Stimulated activated CD4-positive, alpha-beta T cell treated with anti-CD3 and anti-CD28 coated beads, Interleukin-1b, Interleukin-23, amount 100 ng/mL, for 1 hour (primary cell): ENCODE results near the gene EHMT1.

Experiments
- DNase-seq, 2 donors: peaks; one replicate each; pipeline ENCODE4 v3.0.0-alpha.2; 2020; ENCODE audit warnings: low read depth in 2 of 2

Gene EHMT1

GRCh38 chr9:137739371-137740309 lies 120.8 kb downstream of the EHMT1 start:
- no peak for DNase-seq

DNA sequence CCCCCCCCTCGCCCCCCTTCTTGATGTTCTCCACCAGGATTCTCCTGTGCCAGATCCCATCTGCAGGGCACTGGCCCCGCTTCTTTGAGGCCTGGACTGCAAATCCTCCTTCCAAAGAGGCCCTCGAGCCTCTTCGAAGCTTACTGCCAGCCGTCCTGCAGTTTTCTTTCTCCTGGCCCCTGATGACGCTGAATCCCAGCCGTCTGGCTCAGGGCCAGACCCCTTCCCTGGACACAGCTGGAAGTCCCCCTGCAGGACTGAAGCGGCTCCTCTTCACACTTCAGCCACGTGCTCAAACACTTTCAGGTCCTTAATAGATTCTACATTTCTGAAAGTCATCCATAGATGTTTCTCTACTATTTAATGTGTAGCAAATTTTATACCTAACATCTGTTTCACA lies 121.5 kb downstream of the EHMT1 start:
- DNase-seq = no peak

DNA sequence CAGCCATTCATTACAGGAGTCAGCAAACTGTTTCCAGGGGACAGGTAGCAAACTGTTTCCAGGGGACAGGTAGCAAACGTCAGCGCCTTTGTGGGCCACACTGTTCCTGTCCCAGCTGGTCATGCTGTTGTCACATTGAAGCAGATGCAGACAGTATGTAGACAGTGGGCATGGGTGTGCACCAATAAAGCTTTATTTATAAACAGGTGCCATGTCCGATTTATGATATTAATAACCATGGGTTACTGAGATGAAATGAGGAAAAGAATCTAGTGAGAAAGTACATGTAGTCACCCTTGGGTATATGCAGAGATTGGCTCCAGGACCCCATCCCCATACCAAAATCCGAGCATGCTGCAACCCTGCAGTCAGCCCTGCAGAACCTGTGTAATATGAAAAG lies 122.5 kb downstream of the EHMT1 start:
- DNase-seq = no peak

DNA sequence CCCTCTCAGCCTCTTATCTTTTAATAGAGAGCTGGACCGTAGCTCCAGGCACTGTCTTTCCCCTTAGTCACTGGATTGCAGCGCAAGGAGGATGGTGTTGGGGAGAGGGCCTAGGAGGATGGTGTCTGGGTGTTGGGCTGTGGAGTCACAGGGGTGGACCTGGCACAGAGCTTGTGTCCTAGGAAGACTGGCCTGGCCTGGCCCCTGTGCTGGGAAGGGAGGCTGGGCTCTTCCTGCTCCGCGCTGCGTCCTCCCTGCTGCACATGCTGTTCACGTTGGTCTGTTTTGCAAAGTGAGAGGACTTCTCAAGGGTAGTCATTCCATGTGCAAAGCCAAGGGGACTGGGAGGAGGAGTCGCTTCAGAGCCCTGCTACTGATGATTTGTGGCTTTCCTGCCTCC lies 123.9 kb downstream of the EHMT1 start:
- DNase-seq = no peak

DNA sequence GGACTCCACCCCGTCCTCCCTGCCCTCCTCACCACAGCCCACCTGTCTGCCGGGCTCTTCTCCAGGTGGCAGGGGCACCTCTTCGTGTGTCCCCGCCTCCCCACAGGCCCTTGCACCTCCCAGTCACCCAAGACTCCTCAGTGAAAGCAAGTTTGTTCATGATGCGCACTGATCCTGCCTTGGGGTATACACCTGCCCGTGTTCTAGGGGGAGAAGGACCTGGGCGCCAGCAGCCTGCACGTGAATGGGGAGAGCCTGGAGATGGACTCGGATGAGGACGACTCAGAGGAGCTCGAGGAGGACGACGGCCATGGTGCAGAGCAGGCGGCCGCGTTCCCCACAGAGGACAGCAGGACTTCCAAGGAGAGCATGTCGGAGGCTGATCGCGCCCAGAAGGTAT lies 124.9 kb downstream of the EHMT1 start:
- no peak for DNase-seq

GRCh38 chr9:137744632-137745183 lies 125.9 kb downstream of the EHMT1 start:
- DNase-seq = no peak

DNA sequence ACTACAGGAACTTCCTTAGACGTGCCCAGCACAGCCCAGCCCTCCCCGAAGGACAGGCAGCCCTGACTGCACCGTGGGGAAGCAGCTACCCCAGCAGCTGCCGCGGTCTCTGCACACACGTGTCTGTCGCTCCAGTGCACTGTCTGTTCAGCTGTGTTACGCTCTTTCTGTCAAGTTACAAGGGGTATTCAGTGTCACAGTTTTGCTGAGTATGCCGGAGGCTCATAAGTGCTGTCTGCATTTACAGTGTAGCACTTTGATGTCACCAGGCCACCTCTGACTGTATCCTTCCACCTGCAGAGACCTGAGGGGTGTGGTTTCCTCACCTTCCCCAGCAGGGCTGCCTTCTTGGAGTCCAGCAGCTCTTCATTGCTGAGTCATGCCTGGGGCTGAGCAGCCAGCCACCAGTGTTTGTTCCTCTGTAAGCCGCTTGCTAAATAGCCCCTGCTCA lies 126.8 kb downstream of the EHMT1 start:
- no peak for DNase-seq

DNA sequence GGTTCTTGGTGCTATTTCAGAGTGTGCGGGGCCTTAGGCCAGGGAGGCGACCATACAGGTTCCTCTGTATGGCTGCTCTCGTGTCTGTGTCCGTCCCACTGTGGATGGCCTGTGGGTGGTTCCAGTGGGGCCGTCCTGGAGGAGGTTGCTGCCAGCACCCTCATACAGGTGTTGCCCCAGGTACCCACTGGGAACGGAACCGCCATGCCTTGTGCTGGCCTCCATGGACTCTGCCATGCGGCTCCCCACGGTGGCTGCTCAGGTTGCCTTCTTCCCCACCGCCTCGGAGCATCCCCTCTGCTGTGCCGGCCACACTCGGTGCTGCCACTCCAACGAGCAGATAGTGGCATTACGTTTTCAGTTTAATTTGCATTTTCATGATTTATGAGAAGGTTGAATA lies 129.5 kb downstream of the EHMT1 start:
- no peak for DNase-seq

GRCh38 chr9:137748741-137749140 lies 129.9 kb downstream of the EHMT1 start:
- no peak for DNase-seq

GRCh38 chr9:137749511-137749910 lies 130.7 kb downstream of the EHMT1 start:
- no peak for DNase-seq

GRCh38 chr9:137750007-137750406 lies 131.2 kb downstream of the EHMT1 start:
- no peak for DNase-seq

DNA sequence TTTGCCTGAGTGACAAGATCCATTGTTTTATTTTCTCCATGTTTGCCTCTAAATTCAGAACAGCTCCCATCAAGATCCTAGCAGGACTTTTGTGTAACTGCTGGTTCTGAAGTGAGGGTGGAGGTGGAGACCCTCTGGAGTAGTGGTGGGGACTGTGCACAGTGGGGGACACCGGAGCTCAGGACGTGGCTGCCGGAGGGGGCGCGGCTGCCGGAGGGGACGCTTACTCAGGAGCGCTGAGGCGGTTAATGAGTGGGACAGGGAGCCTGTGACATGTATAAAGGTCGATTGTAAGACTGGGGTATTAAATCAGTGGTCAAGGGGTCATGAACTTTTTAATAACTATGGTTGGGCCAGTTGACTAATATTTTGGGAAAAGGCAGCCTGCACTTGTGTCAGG lies 131.8 kb downstream of the EHMT1 start:
- no peak for DNase-seq

DNA sequence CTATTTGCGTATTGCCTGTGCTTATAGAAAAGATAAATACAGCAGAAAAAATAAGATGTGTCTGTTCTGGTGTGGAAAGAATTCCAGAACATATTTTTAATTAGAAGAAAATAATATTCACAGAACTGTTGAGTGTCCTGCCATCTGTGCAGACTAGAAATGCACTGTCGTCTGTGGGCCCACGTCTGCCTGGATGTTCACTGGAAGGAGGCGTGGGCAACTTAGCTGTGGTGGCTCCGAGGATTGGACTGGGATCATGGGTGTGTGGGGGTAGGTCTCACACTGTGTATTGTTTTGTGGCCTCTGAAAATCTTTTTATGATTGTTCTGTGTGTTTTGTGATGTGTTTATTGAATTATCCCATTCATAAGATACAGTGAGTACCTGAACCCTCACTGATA lies 132.8 kb downstream of the EHMT1 start:
- DNase-seq = no peak

DNA sequence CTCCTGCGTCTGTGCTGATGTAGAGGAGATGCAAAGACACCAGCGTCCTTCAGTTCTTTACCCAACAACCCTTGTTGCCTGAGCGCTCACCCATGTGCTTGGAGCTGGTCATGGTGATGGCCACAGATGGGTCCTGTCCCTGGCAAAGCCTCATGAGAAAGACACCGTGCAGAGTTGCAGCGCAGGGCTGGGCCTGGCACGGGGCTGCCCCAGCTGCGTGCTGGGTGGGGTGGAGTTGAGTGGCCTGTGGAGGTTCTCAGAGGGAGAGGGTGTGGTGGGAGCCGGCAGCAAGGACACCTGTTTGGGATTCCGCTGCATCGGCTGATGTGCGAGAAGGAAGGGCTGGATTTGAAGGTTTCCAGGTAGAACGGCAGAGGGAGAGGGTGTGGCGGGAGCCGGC lies 133.6 kb downstream of the EHMT1 start:
- DNase-seq = no peak

GRCh38 chr9:137753192-137753765 lies 134.5 kb downstream of the EHMT1 start:
- no peak for DNase-seq

GRCh38 chr9:137755261-137755927 lies 136.6 kb downstream of the EHMT1 start:
- DNase-seq = no peak

- no peak for DNase-seq
Observed at GRCh38 chr9:137756045-137756744, 137.4 kb downstream of the EHMT1 start.

- DNase-seq = no peak
Observed at GRCh38 chr9:137757139-137757538, 138.3 kb downstream of the EHMT1 start.

GRCh38 chr9:137757613-137758029 lies 138.8 kb downstream of the EHMT1 start:
- no peak for DNase-seq

DNA sequence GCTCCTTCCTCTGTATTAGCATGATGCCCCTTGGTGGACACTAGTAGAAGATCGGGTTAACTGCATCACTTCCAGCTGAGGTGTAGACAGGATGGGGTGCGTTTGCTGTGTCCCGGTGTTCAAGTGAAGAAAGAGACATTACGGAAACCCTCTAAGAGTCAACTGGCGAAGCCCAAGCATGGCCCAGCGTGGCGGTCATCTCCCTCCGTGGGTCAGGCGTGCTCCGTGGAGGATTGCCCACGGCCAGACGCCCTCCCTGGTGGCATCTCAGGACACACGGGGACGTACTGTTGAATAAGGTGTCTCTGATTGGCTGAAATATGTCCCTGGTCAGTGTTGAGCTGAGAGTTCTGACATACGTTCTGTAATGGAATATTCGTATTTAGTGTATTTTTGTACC lies 139.3 kb downstream of the EHMT1 start:
- DNase-seq = no peak

DNA sequence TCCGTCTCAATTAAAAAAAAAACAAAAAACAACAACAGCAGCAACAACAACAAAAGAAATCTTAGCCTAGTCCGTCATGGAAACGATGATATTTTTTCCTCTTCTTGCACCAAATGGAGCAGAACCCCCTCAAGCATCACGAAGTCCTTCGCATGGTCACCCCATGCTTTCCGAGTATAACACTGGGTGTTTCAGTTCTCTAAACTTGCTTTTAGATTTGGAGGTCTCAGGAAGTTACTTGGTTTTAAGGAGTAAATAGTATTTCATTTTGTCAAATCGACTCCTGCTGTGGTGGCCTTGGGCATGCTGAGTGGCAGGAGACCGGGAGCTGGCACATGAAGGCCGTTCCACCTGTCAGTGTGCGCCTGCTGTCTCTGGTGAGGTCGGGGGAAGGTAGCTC lies 140.3 kb downstream of the EHMT1 start:
- no peak for DNase-seq
